HCT116 (cell line): ENCODE data around the gene DIPK1B. TPM values are rescaled to one million over a fixed set of nuclear protein-coding genes. Genes with fewer than 3 reads are reported as not detected.

ENCODE experiments used
- ATAC-seq: fragments of 200-7000 bp; cut with Tn5 transposase; 2 replicates; pipeline ENCODE4 v1.9.1; 2020; ENCODE audit warnings: mild to moderate bottlenecking, moderate library complexity
- BruUV-seq: library from RNA; stranded (reverse); fragments of 400-500 nt; replicated peaks from 2 replicates; lab custom pipeline; 2021; lab: Mats Ljungman, UMichigan
- CTCF ChIA-PET: fragments of 300-600 bp; sonication (Branson Sonifier 250); formaldehyde crosslinking; loops from one replicate; lab custom pipeline; 2021; ENCODE audit warnings: antibody characterized with exemption; lab: Charles Lee
- POLR2A ChIA-PET: fragments of 300-600, 350-600 bp; sonication (Branson Sonifier 250); formaldehyde crosslinking; loops from one replicate; lab custom pipeline; 2021; ENCODE audit warnings: antibody characterized with exemption; lab: Charles Lee
- RAD21 ChIA-PET, 2 experiments: fragments of 300-600 bp; sonication (Branson Sonifier 250); formaldehyde crosslinking; loops; one replicate each; lab custom pipeline; 2023; ENCODE audit warnings: low total read pairs in 2 of 2; ENCODE audit not compliant: uncharacterized antibody in 2 of 2, unreplicated experiment in 2 of 2, low non-redundant PET in 1 of 2; lab: Charles Lee
- DNase-seq: peaks from one replicate; pipeline ENCODE4 v3.0.0-alpha.2; 2010; ENCODE audit warnings: low read depth, low spot score
- H2AFZ ChIP-seq: fragments of 200-600 bp; shearing (Covaris generic), sonication (generic); 2 replicates; pipeline ENCODE4 v1.6.1; 2017; ENCODE audit warnings: low read depth, mixed run types, mixed read lengths, antibody characterized with exemption, low read length; ENCODE audit not compliant: poor library complexity, severe bottlenecking
- H3K27ac ChIP-seq: 2 replicates; pipeline ENCODE4 v1.5.1; 2012; ENCODE audit warnings: low read depth, low read length
- H3K27me3 ChIP-seq: fragments of 200-600 bp; sonication (generic); 2 replicates; pipeline ENCODE4 v1.6.1; 2016; ENCODE audit warnings: mixed run types, low read length, mixed read lengths; ENCODE audit not compliant: insufficient read depth
- H3K36me3 ChIP-seq, 2 experiments: fragments of 200-500 bp in 1 of 2; fragments of 200-600 bp in 1 of 2; sonication (Bioruptor generic) in 1 of 2; sonication (generic) in 1 of 2; 2 replicates each; pipeline versions ENCODE4 v1.5.1 to v1.6.1; 2014 to 2016; ENCODE audit warnings: low read length in 2 of 2, inconsistent platforms in 1 of 2, mixed read lengths in 1 of 2, mixed run types in 1 of 2; ENCODE audit not compliant: insufficient read depth in 2 of 2, control insufficient read depth in 1 of 2
- H3K4me1 ChIP-seq, 2 experiments: fragments of 200-600 bp in 1 of 2; sonication (generic) in 1 of 2; 2 replicates each; pipeline versions ENCODE4 v1.5.1 to v1.6.1; 2012 to 2017; ENCODE audit warnings: low read length in 2 of 2, inconsistent platforms in 1 of 2, mild to moderate bottlenecking in 1 of 2, mixed read lengths in 1 of 2, mixed run types in 1 of 2, moderate library complexity in 1 of 2; ENCODE audit not compliant: insufficient read depth in 2 of 2, control insufficient read depth in 1 of 2
- H3K4me2 ChIP-seq: fragments of 200-600 bp; sonication (generic); 2 replicates; pipeline ENCODE4 v1.6.1; 2017; ENCODE audit warnings: mixed run types, low read length, mixed read lengths
- H3K4me3 ChIP-seq, 2 experiments: fragments of 200-600 bp in 1 of 2; sonication (generic) in 1 of 2; replicated peaks in 1 of 2; 2 replicates each; pipeline ENCODE4 v1.5.1; 2011 to 2016; ENCODE audit warnings: low read length in 2 of 2, control low read depth in 1 of 2, low read depth in 1 of 2, mild to moderate bottlenecking in 1 of 2, mixed read lengths in 1 of 2, mixed run types in 1 of 2
- H3K79me2 ChIP-seq: fragments of 200-600 bp; sonication (generic); 2 replicates; pipeline ENCODE4 v1.6.1; 2017; ENCODE audit warnings: mild to moderate bottlenecking, mixed run types, low read length, moderate library complexity, mixed read lengths; ENCODE audit not compliant: insufficient read depth
- H3K9ac ChIP-seq: fragments of 200-600 bp; sonication (generic); 2 replicates; pipeline ENCODE4 v1.6.1; 2016; ENCODE audit warnings: low read length, mixed read lengths
- H3K9me2 ChIP-seq: fragments of 200-600 bp; sonication (generic), shearing (Covaris generic); 2 replicates; pipeline ENCODE4 v1.6.1; 2017; ENCODE audit warnings: mixed run types, mild to moderate bottlenecking, moderate library complexity; ENCODE audit not compliant: insufficient read depth
- H3K9me3 ChIP-seq, 2 experiments: fragments of 200-500 bp in 1 of 2; fragments of 200-600 bp in 1 of 2; sonication (Bioruptor generic) in 1 of 2; sonication (generic) in 1 of 2; 2 replicates each; pipeline ENCODE4 v1.6.1; 2014 to 2017; ENCODE audit warnings: low read length in 2 of 2, mixed read lengths in 2 of 2, inconsistent platforms in 1 of 2, low read depth in 1 of 2, mild to moderate bottlenecking in 1 of 2, mixed run types in 1 of 2, moderate library complexity in 1 of 2; ENCODE audit not compliant: control insufficient read depth in 1 of 2, insufficient read depth in 1 of 2
- H4K20me1 ChIP-seq: fragments of 200-600 bp; sonication (generic), shearing (Covaris generic); 2 replicates; pipeline ENCODE4 v1.6.1; 2017; ENCODE audit warnings: mixed run types, mild to moderate bottlenecking, moderate library complexity; ENCODE audit not compliant: insufficient read depth
- CBX3 ChIP-seq: IDR thresholded peaks from 2 replicates; pipeline ENCODE4 v1.6.1; 2012; ENCODE audit warnings: low read depth
- EGR1 ChIP-seq: IDR thresholded peaks from 2 replicates; pipeline ENCODE4 v1.6.1; 2012; ENCODE audit warnings: low read depth
- ELF1 ChIP-seq: IDR thresholded peaks from 2 replicates; pipeline ENCODE4 v1.6.1; 2012; ENCODE audit warnings: low read depth, borderline replicate concordance
- EZH2 ChIP-seq: fragments of 200-600 bp; sonication (generic); IDR thresholded peaks from 2 replicates; pipeline ENCODE4 v1.6.1; 2017; ENCODE audit warnings: antibody characterized with exemption, mixed run types
- EZH2phosphoT487 ChIP-seq: fragments of 200-600 bp; IDR thresholded peaks from 2 replicates; pipeline ENCODE4 v1.6.1; 2018; ENCODE audit warnings: antibody characterized with exemption, borderline replicate concordance
- FOSL1 ChIP-seq: IDR thresholded peaks from 2 replicates; pipeline ENCODE4 v1.6.1; 2012; ENCODE audit warnings: low read depth
- JUND ChIP-seq: IDR thresholded peaks from 2 replicates; pipeline ENCODE4 v1.6.1; 2012
- RAD21 ChIP-seq: IDR thresholded peaks from 2 replicates; pipeline ENCODE4 v1.6.1; 2012; ENCODE audit warnings: low read depth, mild to moderate bottlenecking
- SP1 ChIP-seq: IDR thresholded peaks from 2 replicates; pipeline ENCODE4 v1.6.1; 2012; ENCODE audit warnings: low read depth
- TCF7L2 ChIP-seq: IDR thresholded peaks from 2 replicates; pipeline ENCODE4 v1.7.0; 2011; ENCODE audit warnings: borderline replicate concordance, inconsistent platforms; ENCODE audit not compliant: insufficient read depth, insufficient read length; ENCODE audit errors: extremely low read depth
- ZFX ChIP-seq: fragments of 450-650 bp; IDR thresholded peaks from 2 replicates; pipeline ENCODE4 v1.6.1; 2017
- intact Hi-C: fragments of 100-400 bp; cut with micrococcal nuclease; formaldehyde crosslinking; loops from 2 replicates; pipeline ENCODE4 v1.10.0; 2022
- total RNA-seq: library from RNA; stranded (reverse); gene quantifications from one replicate; pipeline ENCODE4 v1.2.1, GENCODE V29; 2021; ENCODE audit not compliant: unreplicated experiment
- TF ChIP-seq, protein P1 (sequence below): IDR thresholded peaks from 2 replicates; pipeline ENCODE4 v1.6.1; 2012; ENCODE audit warnings: low read depth
- TF ChIP-seq, protein P2 (sequence below): IDR thresholded peaks from 2 replicates; pipeline ENCODE4 v1.6.1; 2012
- TF ChIP-seq, protein P3 (sequence below), 3 experiments: fragments of 200-600 bp in 1 of 3; sonication (generic) in 1 of 3; IDR thresholded peaks in 2 of 3; conservative IDR thresholded peaks in 1 of 3; 2 replicates each; pipeline ENCODE4 v1.5.1; 2012 to 2017; ENCODE audit warnings: low read depth in 2 of 3, low read length in 2 of 3, antibody characterized with exemption in 1 of 3, borderline replicate concordance in 1 of 3, control low read depth in 1 of 3, mild to moderate bottlenecking in 1 of 3, mixed read lengths in 1 of 3, mixed run types in 1 of 3, moderate library complexity in 1 of 3; ENCODE audit not compliant: insufficient read depth in 1 of 3
- TF ChIP-seq, protein P4 (sequence below): IDR thresholded peaks from 2 replicates; pipeline ENCODE4 v1.6.1; 2012
- TF ChIP-seq, protein P5 (sequence below): IDR thresholded peaks from 2 replicates; pipeline ENCODE4 v1.6.1; 2011; ENCODE audit warnings: mild to moderate bottlenecking, low read length, moderate library complexity; ENCODE audit not compliant: insufficient replicate concordance; ENCODE audit errors: extremely low read depth

The DIPK1B gene
- total RNA-seq, 1 experiment from 2014 or later: 15.6 TPM

DNA sequence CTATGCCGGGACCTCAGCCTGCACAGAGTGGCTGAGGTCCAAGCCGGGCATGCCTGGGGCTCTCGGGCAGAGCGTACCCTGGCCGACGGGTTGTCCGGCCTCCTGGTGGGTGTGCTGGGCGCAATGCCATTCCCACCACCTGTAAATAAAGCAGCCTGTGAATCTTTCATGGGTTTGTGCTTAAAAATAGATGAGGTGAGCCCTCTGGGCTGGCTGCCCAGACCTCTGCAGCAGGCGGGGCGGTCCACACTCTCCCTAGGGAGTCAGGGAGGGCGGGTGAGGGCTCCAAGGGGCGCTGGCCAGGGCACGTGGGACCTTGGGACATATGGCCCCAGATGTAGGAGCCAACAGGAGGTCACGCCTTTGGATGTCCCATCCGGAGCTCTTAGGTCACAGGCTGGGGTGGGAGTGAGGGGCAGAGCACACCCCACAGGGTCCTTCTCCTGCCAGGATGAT, 21.5 kb upstream of the DIPK1B start (continued):
- TF ChIP-seq, protein P1, sequence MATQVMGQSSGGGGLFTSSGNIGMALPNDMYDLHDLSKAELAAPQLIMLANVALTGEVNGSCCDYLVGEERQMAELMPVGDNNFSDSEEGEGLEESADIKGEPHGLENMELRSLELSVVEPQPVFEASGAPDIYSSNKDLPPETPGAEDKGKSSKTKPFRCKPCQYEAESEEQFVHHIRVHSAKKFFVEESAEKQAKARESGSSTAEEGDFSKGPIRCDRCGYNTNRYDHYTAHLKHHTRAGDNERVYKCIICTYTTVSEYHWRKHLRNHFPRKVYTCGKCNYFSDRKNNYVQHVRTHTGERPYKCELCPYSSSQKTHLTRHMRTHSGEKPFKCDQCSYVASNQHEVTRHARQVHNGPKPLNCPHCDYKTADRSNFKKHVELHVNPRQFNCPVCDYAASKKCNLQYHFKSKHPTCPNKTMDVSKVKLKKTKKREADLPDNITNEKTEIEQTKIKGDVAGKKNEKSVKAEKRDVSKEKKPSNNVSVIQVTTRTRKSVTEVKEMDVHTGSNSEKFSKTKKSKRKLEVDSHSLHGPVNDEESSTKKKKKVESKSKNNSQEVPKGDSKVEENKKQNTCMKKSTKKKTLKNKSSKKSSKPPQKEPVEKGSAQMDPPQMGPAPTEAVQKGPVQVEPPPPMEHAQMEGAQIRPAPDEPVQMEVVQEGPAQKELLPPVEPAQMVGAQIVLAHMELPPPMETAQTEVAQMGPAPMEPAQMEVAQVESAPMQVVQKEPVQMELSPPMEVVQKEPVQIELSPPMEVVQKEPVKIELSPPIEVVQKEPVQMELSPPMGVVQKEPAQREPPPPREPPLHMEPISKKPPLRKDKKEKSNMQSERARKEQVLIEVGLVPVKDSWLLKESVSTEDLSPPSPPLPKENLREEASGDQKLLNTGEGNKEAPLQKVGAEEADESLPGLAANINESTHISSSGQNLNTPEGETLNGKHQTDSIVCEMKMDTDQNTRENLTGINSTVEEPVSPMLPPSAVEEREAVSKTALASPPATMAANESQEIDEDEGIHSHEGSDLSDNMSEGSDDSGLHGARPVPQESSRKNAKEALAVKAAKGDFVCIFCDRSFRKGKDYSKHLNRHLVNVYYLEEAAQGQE: no peak
- TF ChIP-seq ZFX (no peak; the same call in 1 of the 2 replicates), TCF7L2 (no peak), EZH2phosphoT487 (no peak), JUND (no peak), SP1 (no peak), ELF1 (no peak), EZH2 (no peak), CBX3 (no peak)
- TF ChIP-seq, protein P2, sequence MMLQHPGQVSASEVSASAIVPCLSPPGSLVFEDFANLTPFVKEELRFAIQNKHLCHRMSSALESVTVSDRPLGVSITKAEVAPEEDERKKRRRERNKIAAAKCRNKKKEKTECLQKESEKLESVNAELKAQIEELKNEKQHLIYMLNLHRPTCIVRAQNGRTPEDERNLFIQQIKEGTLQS: no peak

DNA sequence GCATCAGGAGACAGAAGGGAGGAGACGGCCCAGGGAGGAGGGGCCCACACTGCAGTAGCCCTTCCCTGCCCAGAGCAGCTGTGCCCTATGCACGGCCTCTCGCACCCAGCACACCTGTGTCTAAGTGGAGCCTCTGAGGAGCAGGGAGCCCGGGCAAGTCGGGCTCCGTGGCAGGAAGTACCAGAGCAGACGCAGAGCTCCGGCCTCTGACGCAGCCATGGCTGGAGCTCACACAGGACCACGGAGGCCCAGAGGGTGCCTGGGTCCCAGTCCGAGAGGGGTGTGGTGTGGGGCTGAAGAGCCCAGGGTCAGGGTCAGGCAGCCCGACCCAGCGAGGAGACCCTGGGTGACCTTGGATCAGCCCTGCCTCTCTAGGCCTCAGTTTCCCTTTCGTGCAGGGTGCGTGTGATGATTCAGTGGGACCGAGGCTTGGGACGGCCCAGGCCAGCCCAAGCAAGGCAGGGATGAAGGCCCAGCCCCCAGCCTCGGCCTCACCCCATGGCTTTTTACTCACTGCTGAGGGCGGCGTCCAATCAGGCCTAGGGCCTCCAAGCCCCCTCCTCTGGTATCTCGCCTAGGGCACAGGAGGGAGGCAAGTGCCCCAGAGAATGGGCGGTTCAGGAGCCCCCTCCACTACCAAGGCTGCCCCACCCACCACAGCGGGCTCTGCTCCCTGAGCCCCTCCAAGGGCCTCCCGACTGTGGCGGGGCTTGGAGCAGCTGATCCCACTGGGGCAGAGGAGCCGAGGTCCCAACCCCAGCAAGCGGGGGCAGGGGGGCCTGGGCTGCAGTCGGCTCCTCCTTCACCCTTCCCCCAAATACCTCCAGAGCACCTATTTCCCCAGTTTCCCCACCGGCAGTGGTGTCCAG, 20.8 kb upstream of the DIPK1B start:
- Histone ChIP-seq H4K20me1 (no peaks in the 10 kb centered on the region), H3K4me1 (peaks cover 59 to 77% of the 10 kb centered on the region in 2 experiments), H3K36me3 (no peaks in the 10 kb centered on the region), H3K27me3 (no peaks in the 10 kb centered on the region), H3K4me2 (peak overlapping the region; percentile 33; the same call in 1 of the 2 replicates), H3K4me3 (no peak overlapping the region), H3K9me2 (no peaks in the 10 kb centered on the region), H3K9me3 (no peaks in the 10 kb centered on the region), H3K9ac (no peak overlapping the region), H3K79me2 (peaks cover 3% of the 10 kb centered on the region), H2AFZ (no peak overlapping the region), H3K27ac (no peak overlapping the region; the same call in 1 of the 2 replicates)
- CTCF ChIA-PET: no interaction called here
- DNase-seq (no peak), ATAC-seq (no peak)
- RAD21 ChIA-PET: no interaction called here
- POLR2A ChIA-PET: no interaction called here
- intact Hi-C loops: no loop called here
- TF ChIP-seq, protein P3, sequence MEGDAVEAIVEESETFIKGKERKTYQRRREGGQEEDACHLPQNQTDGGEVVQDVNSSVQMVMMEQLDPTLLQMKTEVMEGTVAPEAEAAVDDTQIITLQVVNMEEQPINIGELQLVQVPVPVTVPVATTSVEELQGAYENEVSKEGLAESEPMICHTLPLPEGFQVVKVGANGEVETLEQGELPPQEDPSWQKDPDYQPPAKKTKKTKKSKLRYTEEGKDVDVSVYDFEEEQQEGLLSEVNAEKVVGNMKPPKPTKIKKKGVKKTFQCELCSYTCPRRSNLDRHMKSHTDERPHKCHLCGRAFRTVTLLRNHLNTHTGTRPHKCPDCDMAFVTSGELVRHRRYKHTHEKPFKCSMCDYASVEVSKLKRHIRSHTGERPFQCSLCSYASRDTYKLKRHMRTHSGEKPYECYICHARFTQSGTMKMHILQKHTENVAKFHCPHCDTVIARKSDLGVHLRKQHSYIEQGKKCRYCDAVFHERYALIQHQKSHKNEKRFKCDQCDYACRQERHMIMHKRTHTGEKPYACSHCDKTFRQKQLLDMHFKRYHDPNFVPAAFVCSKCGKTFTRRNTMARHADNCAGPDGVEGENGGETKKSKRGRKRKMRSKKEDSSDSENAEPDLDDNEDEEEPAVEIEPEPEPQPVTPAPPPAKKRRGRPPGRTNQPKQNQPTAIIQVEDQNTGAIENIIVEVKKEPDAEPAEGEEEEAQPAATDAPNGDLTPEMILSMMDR (IDR thresholded peaks at IDR 0.05 in 2 of 3, conservative IDR thresholded peaks at IDR 0.05 in 1 of 3; ENCODE audit: borderline replicate concordance in 1 of 3, insufficient read depth in 1 of 3, low read depth in 2 of 3, low read length in 2 of 3): no peak
- TF ChIP-seq TCF7L2 (no peak), RAD21 (no peak), EGR1 (no peak), FOSL1 (no peak), ELF1 (no peak), SP1 (no peak)
- TF ChIP-seq, protein P4, sequence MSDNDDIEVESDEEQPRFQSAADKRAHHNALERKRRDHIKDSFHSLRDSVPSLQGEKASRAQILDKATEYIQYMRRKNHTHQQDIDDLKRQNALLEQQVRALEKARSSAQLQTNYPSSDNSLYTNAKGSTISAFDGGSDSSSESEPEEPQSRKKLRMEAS: no peak
- TF ChIP-seq, protein P5, sequence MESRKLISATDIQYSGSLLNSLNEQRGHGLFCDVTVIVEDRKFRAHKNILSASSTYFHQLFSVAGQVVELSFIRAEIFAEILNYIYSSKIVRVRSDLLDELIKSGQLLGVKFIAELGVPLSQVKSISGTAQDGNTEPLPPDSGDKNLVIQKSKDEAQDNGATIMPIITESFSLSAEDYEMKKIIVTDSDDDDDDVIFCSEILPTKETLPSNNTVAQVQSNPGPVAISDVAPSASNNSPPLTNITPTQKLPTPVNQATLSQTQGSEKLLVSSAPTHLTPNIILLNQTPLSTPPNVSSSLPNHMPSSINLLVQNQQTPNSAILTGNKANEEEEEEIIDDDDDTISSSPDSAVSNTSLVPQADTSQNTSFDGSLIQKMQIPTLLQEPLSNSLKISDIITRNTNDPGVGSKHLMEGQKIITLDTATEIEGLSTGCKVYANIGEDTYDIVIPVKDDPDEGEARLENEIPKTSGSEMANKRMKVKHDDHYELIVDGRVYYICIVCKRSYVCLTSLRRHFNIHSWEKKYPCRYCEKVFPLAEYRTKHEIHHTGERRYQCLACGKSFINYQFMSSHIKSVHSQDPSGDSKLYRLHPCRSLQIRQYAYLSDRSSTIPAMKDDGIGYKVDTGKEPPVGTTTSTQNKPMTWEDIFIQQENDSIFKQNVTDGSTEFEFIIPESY: no peak
- BruUV-seq: no TSS peak
